ENCODE results near the gene GSX1. TPM values are rescaled to one million over a fixed set of nuclear protein-coding genes. Genes with fewer than 3 reads are reported as not detected.
A peak's percentile ranks its signal among the peaks of the same experiment; 100 is the strongest.

The GSX1 gene
- total RNA-seq, 1 donor from 2014 or later, result not detected

- H3K4me1 Mint-ChIP-seq (ENCODE audit: low read depth), result peaks cover 16% of the 10 kb centered on the region
- DNase-seq (ENCODE audit: low spot score), result no peak
- H3K4me3 Mint-ChIP-seq (ENCODE audit: unreplicated experiment), result no peak overlapping the region
- H3K27me3 Mint-ChIP-seq (ENCODE audit: low read depth), result peaks cover 68% of the 10 kb centered on the region
- H3K36me3 Mint-ChIP-seq (ENCODE audit: low read depth), result peaks cover 5% of the 10 kb centered on the region
- no peak for TF ChIP-seq CTCF (IDR thresholded peaks at IDR 0.05)
- H3K27ac Mint-ChIP-seq (ENCODE audit: unreplicated experiment), result no peak overlapping the region
- H3K9me3 Mint-ChIP-seq (ENCODE audit: low read depth), result peaks cover 9% of the 10 kb centered on the region
These were observed 2.6 kb upstream of the GSX1 start for GRCh38 chr13:27789495-27790303.

- no peak for TF ChIP-seq CTCF (IDR thresholded peaks at IDR 0.05)
- H3K27ac Mint-ChIP-seq (ENCODE audit: unreplicated experiment), result peak overlapping the region; percentile 36
- DNase-seq (ENCODE audit: low spot score), result no peak
- peaks cover 16% of the 10 kb centered on the region for H3K4me1 Mint-ChIP-seq (ENCODE audit: low read depth)
- H3K27me3 Mint-ChIP-seq (ENCODE audit: low read depth), result peaks cover 70% of the 10 kb centered on the region
- H3K4me3 Mint-ChIP-seq (ENCODE audit: unreplicated experiment), result no peak overlapping the region
- H3K36me3 Mint-ChIP-seq (ENCODE audit: low read depth), result peaks cover 5% of the 10 kb centered on the region
- H3K9me3 Mint-ChIP-seq (ENCODE audit: low read depth), result peaks cover 8% of the 10 kb centered on the region
These were observed 1.8 kb upstream of the GSX1 start for GRCh38 chr13:27790523-27790922.

GRCh38 chr13:27791146-27791900, 960 bp upstream of the GSX1 start:
- H3K36me3 Mint-ChIP-seq (ENCODE audit: low read depth), result peaks cover 5% of the 10 kb centered on the region
- no peak overlapping the region for H3K4me3 Mint-ChIP-seq (ENCODE audit: unreplicated experiment)
- H3K27ac Mint-ChIP-seq (ENCODE audit: unreplicated experiment), result no peak overlapping the region
- no peak for DNase-seq (ENCODE audit: low spot score)
- H3K9me3 Mint-ChIP-seq (ENCODE audit: low read depth), result peaks cover 8% of the 10 kb centered on the region
- no peak for TF ChIP-seq CTCF (IDR thresholded peaks at IDR 0.05)
- H3K4me1 Mint-ChIP-seq (ENCODE audit: low read depth), result peaks cover 16% of the 10 kb centered on the region
- peaks cover 75% of the 10 kb centered on the region for H3K27me3 Mint-ChIP-seq (ENCODE audit: low read depth)

- Mint-ChIP-seq H3K27ac (ENCODE audit: unreplicated experiment) (no peak overlapping the region), H3K36me3 (ENCODE audit: low read depth) (peaks cover 5% of the 10 kb centered on the region), H3K27me3 (ENCODE audit: low read depth) (peaks cover 77% of the 10 kb centered on the region), H3K4me1 (ENCODE audit: low read depth) (peaks cover 19% of the 10 kb centered on the region), H3K9me3 (ENCODE audit: low read depth) (peaks cover 8% of the 10 kb centered on the region), H3K4me3 (ENCODE audit: unreplicated experiment) (no peak overlapping the region)
- no peak for DNase-seq (ENCODE audit: low spot score)
- TF ChIP-seq CTCF (IDR thresholded peaks at IDR 0.05), result no peak
These were observed 336 bp upstream of the GSX1 start for GRCh38 chr13:27791901-27792392.

Data from chondrocyte (in vitro differentiated cells).